Thymus (tissue), 11 donors: ENCODE measurements around the gene TTC7B. TPM values are rescaled to one million over a fixed set of nuclear protein-coding genes. Genes with fewer than 3 reads are reported as not detected.

Experiments used
- DNase-seq, 9 donors: peaks; one replicate each; pipeline ENCODE4 v3.0.0-alpha.2; 2013; ENCODE audit warnings: low spot score in 9 of 9, low read depth in 6 of 9, missing footprints in 1 of 9
- H3K27ac ChIP-seq, 2 donors: one replicate each; pipeline ENCODE4 v1.5.1; 2013; ENCODE audit warnings: control low read depth in 1 of 2, low read depth in 1 of 2, low read length in 1 of 2, mild to moderate bottlenecking in 1 of 2, moderate library complexity in 1 of 2
- H3K27me3 ChIP-seq, 2 donors: one replicate each; pipeline ENCODE4 v1.5.1; 2013; ENCODE audit warnings: low read length in 1 of 2; ENCODE audit not compliant: control insufficient read depth in 2 of 2, insufficient read depth in 1 of 2
- H3K36me3 ChIP-seq, 2 donors: one replicate each; pipeline ENCODE4 v1.5.1; 2013; ENCODE audit warnings: low read length in 1 of 2, mild to moderate bottlenecking in 1 of 2, moderate library complexity in 1 of 2; ENCODE audit not compliant: control insufficient read depth in 2 of 2, insufficient read depth in 2 of 2
- H3K4me1 ChIP-seq, 2 donors: one replicate each; pipeline ENCODE4 v1.5.1; 2013; ENCODE audit warnings: low read length in 2 of 2; ENCODE audit not compliant: control insufficient read depth in 2 of 2, insufficient read depth in 2 of 2
- H3K4me3 ChIP-seq, 2 donors: one replicate each; pipeline ENCODE4 v1.5.1; 2013; ENCODE audit warnings: low read length in 2 of 2, control low read depth in 1 of 2, mild to moderate bottlenecking in 1 of 2
- H3K9me3 ChIP-seq, 2 donors: one replicate each; pipeline ENCODE4 v1.5.1; 2013; ENCODE audit warnings: low read length in 1 of 2, mild to moderate bottlenecking in 1 of 2; ENCODE audit not compliant: control insufficient read depth in 2 of 2, insufficient read depth in 1 of 2
- WGBS: extraction: QIAGEN DNeasy Blood & Tissue Kit; methylation state at CpG from one replicate; pipeline ENCODE4 v1.1.7; 2013; 5-methylcytosine and 5-hydroxymethylcytosine counted together
- polyA plus RNA-seq: library from polyadenylated mRNA; stranded (reverse); fragments of 200-250 nt; gene quantifications from one replicate; pipeline ENCODE4 v1.2.3, GENCODE V29; 2013
- total RNA-seq: library from RNA; stranded (reverse); fragments of 120-200 nt; gene quantifications from one replicate; pipeline ENCODE4 v1.2.4, GENCODE V29; 2013
- donor health status: healthy.

Gene TTC7B
- total and polyA plus RNA-seq, 2 donors: 3.2 to 5.6 TPM

DNA sequence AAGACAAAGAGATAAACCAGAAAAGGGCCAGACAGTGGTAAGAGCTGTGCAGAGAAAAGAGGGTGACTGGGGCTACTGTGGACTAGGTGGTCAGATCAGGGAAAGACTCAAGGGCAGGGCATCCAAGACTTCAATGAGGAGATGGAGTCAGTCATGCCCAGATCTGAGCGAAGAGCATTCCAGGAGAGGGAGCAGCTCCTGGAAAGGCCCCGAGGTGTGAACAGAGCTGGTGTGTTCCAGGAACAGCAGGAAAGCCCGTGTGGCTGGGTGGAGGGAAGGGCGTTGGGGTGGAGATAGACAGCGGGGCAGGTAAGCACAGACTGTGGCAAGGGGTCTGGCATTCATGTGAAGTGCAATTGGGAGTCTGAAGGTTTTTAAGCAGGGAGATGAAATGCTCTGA, 16.8 kb downstream of the TTC7B start:
- Histone ChIP-seq H3K4me1 (peaks cover 0 to 2% of the 10 kb centered on the region in 2 donors), H3K27ac (no peak overlapping the region), H3K4me3 (no peak overlapping the region), H3K36me3 (no peaks in the 10 kb centered on the region), H3K9me3 (no peaks in the 10 kb centered on the region), H3K27me3 (no peaks in the 10 kb centered on the region)
- DNase-seq: no peak
- WGBS: 97% methylated on average over 5 of the region's 5 CpGs

DNA sequence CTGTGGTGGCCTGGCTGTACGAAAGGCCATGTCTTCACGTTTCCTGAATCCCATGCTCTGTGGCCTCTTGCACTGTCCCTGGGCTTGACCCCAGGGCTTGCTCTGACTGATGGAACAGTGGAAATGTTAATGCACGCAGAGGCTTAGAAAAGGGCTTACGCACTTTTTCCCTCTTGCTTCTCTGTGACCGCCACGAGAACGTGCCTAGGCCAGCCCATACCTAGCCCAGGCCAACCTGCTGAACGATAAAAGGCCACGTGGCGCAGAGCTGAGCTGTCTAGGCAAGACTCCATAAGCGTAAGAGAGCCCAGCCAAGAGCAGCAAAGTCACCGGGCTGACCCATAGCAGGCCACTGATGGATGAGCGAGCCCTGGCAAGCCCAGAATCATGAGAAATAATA, 18.3 kb downstream of the TTC7B start:
- no peak overlapping the region for H3K4me3 ChIP-seq
- no peaks in the 10 kb centered on the region for H3K9me3 ChIP-seq
- WGBS: 96% methylated on average over 13 of the region's 13 CpGs
- H3K36me3 ChIP-seq: no peaks in the 10 kb centered on the region
- H3K4me1 ChIP-seq: peaks cover 0 to 2% of the 10 kb centered on the region in 2 donors
- no peaks in the 10 kb centered on the region for H3K27me3 ChIP-seq
- H3K27ac ChIP-seq: no peak overlapping the region
- no peak for DNase-seq

DNA sequence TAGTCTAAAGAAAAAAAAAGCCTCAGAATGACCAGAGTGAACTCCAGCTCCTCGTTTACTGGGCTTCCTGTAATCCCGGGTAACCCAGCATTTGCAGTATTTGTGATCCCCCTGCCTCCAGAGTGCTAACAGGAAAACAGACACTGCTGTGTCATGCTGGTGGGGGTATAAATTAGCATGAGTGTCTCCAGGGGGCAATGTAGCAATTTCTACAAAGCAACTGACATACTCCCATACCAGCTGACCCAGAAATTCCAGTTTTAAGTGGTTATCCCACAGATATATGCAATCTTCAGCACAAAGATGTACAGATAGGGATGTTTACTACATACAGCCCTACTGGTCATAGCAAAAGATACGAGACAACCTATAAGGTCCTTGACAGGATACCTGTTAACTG, 18.8 kb downstream of the TTC7B start:
- DNase-seq: no peak
- no peaks in the 10 kb centered on the region for H3K9me3 ChIP-seq
- no peak overlapping the region for H3K4me3 ChIP-seq
- no peak overlapping the region for H3K27ac ChIP-seq
- WGBS: 56% methylated on average over 3 of the region's 3 CpGs
- no peaks in the 10 kb centered on the region for H3K36me3 ChIP-seq
- H3K27me3 ChIP-seq: no peaks in the 10 kb centered on the region
- H3K4me1 ChIP-seq: peaks cover 0 to 2% of the 10 kb centered on the region in 2 donors

DNA sequence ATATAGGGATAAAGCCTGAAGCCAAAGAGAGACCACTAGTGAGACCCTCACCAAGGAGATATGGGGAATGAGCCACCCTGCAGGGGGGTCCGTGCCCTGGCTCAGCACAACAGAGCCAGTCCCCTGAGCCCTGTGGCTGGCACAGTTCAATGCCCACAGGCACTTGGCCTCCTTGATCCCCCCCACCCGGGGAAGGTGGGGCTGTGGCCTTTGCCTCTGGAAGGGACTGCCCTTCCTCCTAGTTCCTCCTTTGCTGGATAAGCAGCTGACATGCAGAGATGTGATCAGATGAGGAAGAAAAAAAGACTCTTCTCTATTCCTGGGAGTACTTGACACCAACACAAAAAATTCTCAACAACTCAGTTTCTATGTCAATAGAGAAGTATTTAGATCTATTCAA, 19.9 kb downstream of the TTC7B start:
- Histone ChIP-seq H3K36me3 (no peaks in the 10 kb centered on the region), H3K4me3 (no peak overlapping the region), H3K27ac (no peak overlapping the region), H3K27me3 (no peaks in the 10 kb centered on the region), H3K4me1 (peaks cover 0 to 2% of the 10 kb centered on the region in 2 donors), H3K9me3 (no peaks in the 10 kb centered on the region)
- no peak for DNase-seq
- 56% methylated on average over 2 of the region's 2 CpGs for WGBS

DNA sequence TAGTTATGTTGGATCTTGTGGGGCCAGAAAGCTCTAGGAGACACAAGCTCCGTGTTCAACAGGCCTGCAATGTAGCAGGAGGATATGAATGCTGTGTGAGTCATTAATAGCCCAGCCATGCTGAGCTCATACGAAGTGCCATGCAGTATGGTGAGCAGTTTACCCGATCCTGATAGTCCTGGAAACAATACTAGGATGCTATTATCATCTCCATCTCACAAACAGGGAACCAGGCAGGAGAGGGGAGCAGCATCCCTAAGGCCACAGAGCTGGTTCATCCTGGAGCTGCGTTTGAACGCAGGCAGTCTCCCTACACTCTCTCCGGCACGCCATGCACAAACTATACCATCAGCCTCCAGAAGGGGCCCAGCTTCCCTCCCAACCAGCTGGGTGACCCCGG, 20.5 kb downstream of the TTC7B start:
- H3K9me3 ChIP-seq: no peaks in the 10 kb centered on the region
- DNase-seq: no peak
- 93% methylated on average over 8 of the region's 8 CpGs for WGBS
- no peak overlapping the region for H3K4me3 ChIP-seq
- no peaks in the 10 kb centered on the region for H3K36me3 ChIP-seq
- no peaks in the 10 kb centered on the region for H3K27me3 ChIP-seq
- H3K27ac ChIP-seq: no peak overlapping the region
- H3K4me1 ChIP-seq: no peaks in the 10 kb centered on the region

DNA sequence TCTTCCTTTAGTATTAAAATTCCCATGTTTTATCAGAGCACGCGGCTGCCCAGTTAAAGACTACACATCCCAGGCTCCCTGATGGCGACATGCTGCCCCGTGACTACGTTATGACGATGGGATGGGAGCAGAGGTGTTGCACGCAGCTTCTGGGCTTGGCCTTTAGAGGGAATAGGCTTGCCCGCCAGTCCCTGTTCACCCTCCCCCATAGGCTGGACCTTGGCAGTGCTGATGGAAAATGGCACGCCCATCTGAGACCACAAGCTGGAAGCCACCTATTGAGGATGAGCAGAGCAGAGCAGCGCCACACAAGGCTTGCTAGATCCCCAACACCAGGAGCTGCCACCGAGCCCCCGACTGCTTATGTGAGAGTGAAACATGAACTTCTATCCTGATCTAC, 24.7 kb downstream of the TTC7B start:
- DNase-seq: no peak
- Histone ChIP-seq H3K4me1 (no peaks in the 10 kb centered on the region), H3K9me3 (no peaks in the 10 kb centered on the region), H3K4me3 (no peak overlapping the region), H3K27me3 (no peaks in the 10 kb centered on the region), H3K27ac (no peak overlapping the region), H3K36me3 (no peaks in the 10 kb centered on the region)
- WGBS: 97% methylated on average over 12 of the region's 12 CpGs

DNA sequence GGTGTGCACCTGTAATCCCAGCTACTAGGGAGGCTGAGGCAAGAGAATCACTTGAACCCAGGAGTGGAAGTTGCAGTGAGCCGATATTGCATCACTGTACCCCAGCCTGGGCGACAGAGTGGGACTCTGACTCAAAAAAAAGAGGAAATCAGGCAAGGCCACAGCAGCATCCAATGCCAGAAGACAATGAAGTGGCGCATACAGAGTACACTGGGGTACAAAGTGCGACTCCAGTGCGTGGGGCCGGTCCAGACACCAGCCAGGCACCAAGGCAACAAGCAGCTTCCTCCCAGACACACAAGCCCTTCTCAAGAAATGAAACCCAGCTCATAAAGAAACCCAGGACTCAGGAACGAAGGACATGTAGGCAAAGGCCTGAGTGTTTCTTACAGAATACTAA, 28.2 kb downstream of the TTC7B start:
- peak in 1 of 9 donors; percentile 6 for DNase-seq
- Histone ChIP-seq H3K4me3 (no peak overlapping the region), H3K9me3 (no peaks in the 10 kb centered on the region), H3K27ac (no peak overlapping the region), H3K4me1 (no peaks in the 10 kb centered on the region), H3K36me3 (no peaks in the 10 kb centered on the region), H3K27me3 (no peaks in the 10 kb centered on the region)
- WGBS: 97% methylated on average over 7 of the region's 7 CpGs

DNA sequence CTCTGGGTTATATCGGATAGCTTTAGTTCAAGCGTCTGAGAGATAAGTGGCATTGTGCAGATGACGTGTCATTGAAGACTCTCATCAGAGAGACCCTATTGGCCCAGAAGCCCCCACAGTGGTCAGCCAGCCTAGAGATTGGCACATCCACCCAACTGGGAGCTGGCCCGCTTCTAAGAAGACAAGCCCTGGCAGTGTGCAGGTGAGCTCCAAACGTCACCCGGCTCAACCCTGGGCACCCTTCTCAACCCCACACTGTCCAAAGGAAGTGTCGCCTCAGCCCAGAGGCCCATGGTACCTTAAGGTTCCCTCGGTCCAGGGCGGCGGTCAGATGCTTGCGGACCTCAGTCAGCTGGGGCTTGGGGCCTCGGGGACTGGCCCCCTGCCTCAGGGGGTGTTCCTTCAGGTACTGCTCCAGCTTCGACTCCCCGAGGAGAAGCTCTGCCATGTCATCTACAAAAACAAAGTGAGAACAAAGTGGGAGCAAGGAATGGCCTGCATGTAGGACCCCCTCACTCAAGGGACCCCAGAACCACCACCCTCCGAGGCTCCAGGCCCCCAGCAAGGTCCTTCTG, 30.3 kb downstream of the TTC7B start:
- H3K27ac ChIP-seq: no peak overlapping the region
- DNase-seq: no peak
- no peak overlapping the region for H3K4me3 ChIP-seq
- H3K36me3 ChIP-seq: no peaks in the 10 kb centered on the region
- no peaks in the 10 kb centered on the region for H3K27me3 ChIP-seq
- H3K9me3 ChIP-seq: no peaks in the 10 kb centered on the region
- WGBS: 97% methylated on average over 15 of the region's 15 CpGs
- H3K4me1 ChIP-seq: no peaks in the 10 kb centered on the region

DNA sequence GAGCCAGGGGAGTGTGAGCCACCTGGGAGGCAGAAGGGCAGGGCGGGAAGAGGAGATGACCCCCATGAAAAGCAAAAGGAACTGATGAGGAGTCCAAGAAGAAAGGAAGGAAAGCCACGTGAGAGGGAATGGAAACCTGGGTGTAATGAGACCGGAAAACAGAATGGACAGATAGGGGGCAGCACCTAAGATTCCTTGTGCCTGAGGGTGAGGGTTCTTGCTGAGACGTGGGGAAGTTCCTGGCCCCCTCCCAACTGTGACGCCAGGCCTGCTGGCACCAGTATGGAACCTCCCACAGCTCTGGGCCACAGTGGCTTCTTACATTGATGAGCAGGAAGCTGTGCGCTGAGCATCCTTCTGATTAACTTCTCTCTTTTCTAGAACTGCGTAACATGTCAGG, 30.8 kb downstream of the TTC7B start:
- Histone ChIP-seq H3K36me3 (no peaks in the 10 kb centered on the region), H3K9me3 (no peaks in the 10 kb centered on the region), H3K27me3 (no peaks in the 10 kb centered on the region), H3K4me3 (no peak overlapping the region), H3K27ac (no peak overlapping the region), H3K4me1 (no peaks in the 10 kb centered on the region)
- DNase-seq: no peak
- 82% methylated on average over 7 of the region's 7 CpGs for WGBS
